A549 (cell line): ENCODE measurements around the gene SLC17A9. TPM values are rescaled to one million over a fixed set of nuclear protein-coding genes. Genes with fewer than 3 reads are reported as not detected.

Experiments
- ATAC-seq, 2 experiments: fragments of 200-7000 bp in 1 of 2; fragments of >200 bp in 1 of 2; cut with Nextera tagmentation in 1 of 2; cut with Tn5 transposase in 1 of 2; 3 replicates each; pipeline versions ENCODE4 v1.8.0 to v1.9.1; 2018 to 2020; ENCODE audit warnings: mild to moderate bottlenecking in 1 of 2, moderate library complexity in 1 of 2
- CTCF ChIA-PET: fragments of 300-600 bp; sonication (Branson Sonifier 250); formaldehyde crosslinking; extraction: SDS; loops from one replicate; lab custom pipeline; 2021; ENCODE audit warnings: antibody characterized with exemption, inconsistent platforms; lab: Yijun Ruan, JAX
- POLR2A ChIA-PET: fragments of 350-600 bp; formaldehyde crosslinking; extraction: SDS; loops from one replicate; lab custom pipeline; 2021; ENCODE audit warnings: antibody characterized with exemption, inconsistent platforms; lab: Yijun Ruan, JAX
- DNase-seq, 2 experiments: peaks; one replicate each; pipeline versions ENCODE4 v3.0.0 to v3.0.0-alpha.2; 2011 to 2016; ENCODE audit warnings: low read depth in 1 of 2, low spot score in 1 of 2
- FAIRE-seq: peaks from 2 replicates; lab custom pipeline; 2011; peaks lifted over from hg19 to GRCh38; lab: Jason Lieb, UNC
- H3K27ac ChIP-seq, 2 experiments: fragments of >200 bp; sonication (Bioruptor Twin); formaldehyde crosslinking; 3 replicates each; pipeline ENCODE4 v1.5.1; 2016 to 2017
- H3K4me1 ChIP-seq: fragments of >200 bp; sonication (Bioruptor Twin); formaldehyde crosslinking; 3 replicates; pipeline ENCODE4 v1.6.1; 2016
- H3K4me2 ChIP-seq: fragments of >200 bp; sonication (Bioruptor Twin); formaldehyde crosslinking; 3 replicates; pipeline ENCODE4 v1.6.1; 2016
- H3K4me3 ChIP-seq: fragments of >200 bp; sonication (Bioruptor Twin); formaldehyde crosslinking; 3 replicates; pipeline ENCODE4 v1.5.1; 2016
- H3K9me3 ChIP-seq: fragments of >200 bp; sonication (Bioruptor Twin); formaldehyde crosslinking; 3 replicates; pipeline ENCODE4 v1.6.1; 2016
- BCL3 ChIP-seq: fragments of >200 bp; sonication (Bioruptor Twin); formaldehyde crosslinking; IDR thresholded peaks from 3 replicates; pipeline ENCODE4 v1.6.1; 2016
- BHLHE40 ChIP-seq: IDR thresholded peaks from 2 replicates; pipeline ENCODE4 v1.6.1; 2012; ENCODE audit warnings: low read depth, low read length, inconsistent platforms
- ELK1 ChIP-seq: fragments of 150-350 bp; IDR thresholded peaks from 2 replicates; pipeline ENCODE4 v1.6.1; 2014; ENCODE audit warnings: low read depth, mild to moderate bottlenecking, low read length
- FOXS1 ChIP-seq: fragments of 250-450 bp; sonication (Bioruptor Pico); IDR thresholded peaks from 2 replicates; pipeline ENCODE4 v1.5.0; 2020; ENCODE audit warnings: mild to moderate bottlenecking, moderate library complexity
- GATA3 ChIP-seq: IDR thresholded peaks from 2 replicates; pipeline ENCODE4 v1.6.1; 2012; ENCODE audit warnings: borderline replicate concordance
- HDAC2 ChIP-seq: fragments of 200-600 bp; sonication (generic); IDR thresholded peaks from 2 replicates; pipeline ENCODE4 v1.6.1; 2016
- HMGXB4 ChIP-seq: fragments of 250-450 bp; sonication (Bioruptor Pico); IDR thresholded peaks from 2 replicates; pipeline ENCODE4 v1.5.0; 2021; ENCODE audit warnings: mild to moderate bottlenecking, moderate library complexity, borderline replicate concordance
- HOXA7 ChIP-seq: fragments of 250-450 bp; sonication (Bioruptor Pico); IDR thresholded peaks from 2 replicates; pipeline ENCODE4 v1.5.0; 2020; ENCODE audit warnings: mild to moderate bottlenecking, moderate library complexity
- HOXB13 ChIP-seq: fragments of 250-450 bp; sonication (Bioruptor Pico); IDR thresholded peaks from 2 replicates; pipeline ENCODE4 v1.5.0; 2020; ENCODE audit warnings: low read depth, mild to moderate bottlenecking, moderate library complexity
- KDM5A ChIP-seq: fragments of 200-600 bp; sonication (generic); IDR thresholded peaks from 2 replicates; pipeline ENCODE4 v1.6.1; 2016; ENCODE audit warnings: antibody characterized with exemption, mild to moderate bottlenecking
- MAFK ChIP-seq: fragments of 450-650 bp; IDR thresholded peaks from 2 replicates; pipeline ENCODE4 v1.6.1; 2014; ENCODE audit not compliant: partially characterized antibody
- MAX ChIP-seq: IDR thresholded peaks from 2 replicates; pipeline ENCODE4 v1.6.1; 2012
- MAZ ChIP-seq: fragments of 150-350 bp; IDR thresholded peaks from 2 replicates; pipeline ENCODE4 v1.6.1; 2014; ENCODE audit warnings: antibody characterized with exemption, low read depth, low read length, borderline replicate concordance
- MYC ChIP-seq: IDR thresholded peaks from 2 replicates; pipeline ENCODE4 v1.6.1; 2012; ENCODE audit warnings: mild to moderate bottlenecking, inconsistent platforms, low read length, improper control_type of control experiment, borderline replicate concordance
- NFE2L2 ChIP-seq: fragments of 150-350 bp; conservative IDR thresholded peaks from 2 replicates; pipeline ENCODE4 v1.6.1; 2014; ENCODE audit warnings: low read length
- NPAS2 ChIP-seq: fragments of 250-450 bp; sonication (Bioruptor Pico); IDR thresholded peaks from 2 replicates; pipeline ENCODE4 v1.8.0; 2022; ENCODE audit warnings: mild to moderate bottlenecking, moderate library complexity, borderline replicate concordance
- PBX3 ChIP-seq: IDR thresholded peaks from 2 replicates; pipeline ENCODE4 v1.6.1; 2012
- PHF8 ChIP-seq: fragments of 200-600 bp; sonication (generic); IDR thresholded peaks from 2 replicates; pipeline ENCODE4 v1.6.1; 2016; ENCODE audit warnings: low read depth, mild to moderate bottlenecking, antibody characterized with exemption, moderate library complexity, borderline replicate concordance
- POLR2A ChIP-seq: IDR thresholded peaks from 2 replicates; pipeline ENCODE4 v1.6.1; 2012; ENCODE audit warnings: mild to moderate bottlenecking, low read length
- POLR2AphosphoS2 ChIP-seq: conservative IDR thresholded peaks from 2 replicates; pipeline ENCODE4 v1.6.1; 2012; ENCODE audit warnings: low read length, improper control_type of control experiment, inconsistent platforms
- RCOR1 ChIP-seq: fragments of 150-350 bp; IDR thresholded peaks from 2 replicates; pipeline ENCODE4 v1.6.1; 2014; ENCODE audit warnings: antibody characterized with exemption, low read length, low read depth
- SMC3 ChIP-seq: fragments of >200 bp; sonication (Bioruptor Twin); formaldehyde crosslinking; IDR thresholded peaks from 3 replicates; pipeline ENCODE4 v1.6.1; 2018; ENCODE audit warnings: inconsistent platforms
- ZC3H11A ChIP-seq: fragments of 450-650 bp; IDR thresholded peaks from 2 replicates; pipeline ENCODE4 v1.6.1; 2014; ENCODE audit warnings: antibody characterized with exemption, mild to moderate bottlenecking
- ZFP36 ChIP-seq: fragments of 450-650 bp; IDR thresholded peaks from 2 replicates; pipeline ENCODE4 v1.6.1; 2014; ENCODE audit warnings: borderline replicate concordance; ENCODE audit not compliant: partially characterized antibody
- ZNF302 ChIP-seq: fragments of 250-450 bp; sonication (Bioruptor Pico); IDR thresholded peaks from 2 replicates; pipeline ENCODE4 v1.9.0; 2021; ENCODE audit warnings: inconsistent platforms, mild to moderate bottlenecking, moderate library complexity
- WGBS: methylation state at CpG from one replicate; pipeline ENCODE4 v1.1.6; 2017; ENCODE audit errors: missing lambda C conversion rate; 5-methylcytosine and 5-hydroxymethylcytosine counted together
- polyA plus RNA-seq, 4 experiments: library from polyadenylated mRNA; depleted of rRNA in 3 of 4; stranded (reverse); fragments of >200 nt; fragmentation: RNase III in 1 of 4; extraction: RNeasy Plus Mini Kit Qiagen cat#74134 plus additional on column Dnase treatment in 1 of 4; gene quantifications; 2 replicates in 3 of 4; 3 replicates in 1 of 4; pipeline ENCODE4 v1.2.3, GENCODE V29; 2011 to 2017
- TF ChIP-seq, protein P1 (sequence below): IDR thresholded peaks from 2 replicates; pipeline ENCODE4 v1.6.1; 2012; ENCODE audit warnings: low read depth, borderline replicate concordance

SLC17A9 gene
- polyA plus RNA-seq, 2 of the 4 experiments (the other 2 are of a cell fraction) = 0.05 TPM; not detected in 1

- FAIRE-seq (no peak), ATAC-seq (no peak)
- Histone ChIP-seq H3K4me1 (no peaks in the 10 kb centered on the region), H3K4me2 (no peak overlapping the region), H3K4me3 (no peak overlapping the region)
- TF ChIP-seq HMGXB4 (CRISPR knock-in tag) = no peak
- TF ChIP-seq HOXB13 = no peak
- TF ChIP-seq POLR2A = no peak
- TF ChIP-seq, all 56 proteins: peak for 0
- DNase-seq = no peak
- no peak overlapping the region for H3K27ac ChIP-seq
- CTCF ChIA-PET = interaction anchor here (1.1 kb wide), 1 partner anchor 14 kb away, joined by 3 read pairs; no protein-coding TSS in a partner anchor
- 42% methylated on average over 2 of the region's 6 CpGs for WGBS
- no peaks in the 10 kb centered on the region for H3K9me3 ChIP-seq
- POLR2A ChIA-PET = no interaction called here
These were observed 33.8 kb downstream of the SLC17A9 start for GRCh38 chr20:62986257-62986800.

- H3K4me3 ChIP-seq = no peak overlapping the region
- 38% methylated on average over 10 of the region's 10 CpGs for WGBS
- no peak for TF ChIP-seq POLR2AphosphoS2
- no peak for TF ChIP-seq PBX3
- TF ChIP-seq MYC = no peak
- TF ChIP-seq BHLHE40 = no peak
- TF ChIP-seq ZFP36 = no peak
- TF ChIP-seq NFE2L2 = no peak
- no peak for TF ChIP-seq HOXA7 (CRISPR knock-in tag)
- TF ChIP-seq BCL3 = no peak
- TF ChIP-seq ZC3H11A = no peak
- no peak for TF ChIP-seq POLR2A
- TF ChIP-seq RCOR1 = no peak
- no peak for TF ChIP-seq HDAC2
- TF ChIP-seq ZNF302 (CRISPR knock-in tag) = no peak
- TF ChIP-seq FOXS1 = no peak
- TF ChIP-seq PHF8 = no peak
- no peak for TF ChIP-seq MAX
- no peak for TF ChIP-seq SMC3
- no peak for TF ChIP-seq KDM5A
- no peak for TF ChIP-seq GATA3
- TF ChIP-seq, all 56 proteins: peak for 0
- FAIRE-seq = no peak
- CTCF ChIA-PET = interaction anchor here (1.0 to 2.2 kb wide), 3 partner anchors 14 to 24 kb away, joined by 3 to 16 read pairs (median 4); no protein-coding TSS in a partner anchor
- no peak overlapping the region for H3K27ac ChIP-seq
- no peaks in the 10 kb centered on the region for H3K4me1 ChIP-seq
- POLR2A ChIA-PET = no interaction called here
- no peak for ATAC-seq
- DNase-seq = no peak
- H3K9me3 ChIP-seq = no peaks in the 10 kb centered on the region
- H3K4me2 ChIP-seq = no peak overlapping the region
These were observed 34.6 kb downstream of the SLC17A9 start for GRCh38 chr20:62987114-62987513.

GRCh38 chr20:62989201-62989601 is 36.7 kb downstream of the SLC17A9 start:
- Histone ChIP-seq H3K27ac (no peak overlapping the region), H3K4me2 (no peak overlapping the region), H3K4me3 (no peak overlapping the region), H3K9me3 (no peaks in the 10 kb centered on the region)
- no peak for DNase-seq
- ATAC-seq = no peak
- TF ChIP-seq ZNF302 (CRISPR knock-in tag) = no peak
- TF ChIP-seq NPAS2 = no peak
- TF ChIP-seq ELK1 = no peak
- TF ChIP-seq MAFK = no peak
- TF ChIP-seq, protein P1, sequence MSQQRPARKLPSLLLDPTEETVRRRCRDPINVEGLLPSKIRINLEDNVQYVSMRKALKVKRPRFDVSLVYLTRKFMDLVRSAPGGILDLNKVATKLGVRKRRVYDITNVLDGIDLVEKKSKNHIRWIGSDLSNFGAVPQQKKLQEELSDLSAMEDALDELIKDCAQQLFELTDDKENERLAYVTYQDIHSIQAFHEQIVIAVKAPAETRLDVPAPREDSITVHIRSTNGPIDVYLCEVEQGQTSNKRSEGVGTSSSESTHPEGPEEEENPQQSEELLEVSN = no peak
- no peak for TF ChIP-seq MAZ
- TF ChIP-seq, all 56 proteins: peak for 0
- 60% methylated on average over 11 of the region's 11 CpGs for WGBS
- ChIA-PET POLR2A (no interaction called here), CTCF (no interaction called here)
- no peak for FAIRE-seq
- no peaks in the 10 kb centered on the region for H3K4me1 ChIP-seq
